ENCODE measurements around the gene LRRN3.
A peak's percentile ranks its signal among the peaks of the same experiment; 100 is the strongest.

The LRRN3 gene

DNA sequence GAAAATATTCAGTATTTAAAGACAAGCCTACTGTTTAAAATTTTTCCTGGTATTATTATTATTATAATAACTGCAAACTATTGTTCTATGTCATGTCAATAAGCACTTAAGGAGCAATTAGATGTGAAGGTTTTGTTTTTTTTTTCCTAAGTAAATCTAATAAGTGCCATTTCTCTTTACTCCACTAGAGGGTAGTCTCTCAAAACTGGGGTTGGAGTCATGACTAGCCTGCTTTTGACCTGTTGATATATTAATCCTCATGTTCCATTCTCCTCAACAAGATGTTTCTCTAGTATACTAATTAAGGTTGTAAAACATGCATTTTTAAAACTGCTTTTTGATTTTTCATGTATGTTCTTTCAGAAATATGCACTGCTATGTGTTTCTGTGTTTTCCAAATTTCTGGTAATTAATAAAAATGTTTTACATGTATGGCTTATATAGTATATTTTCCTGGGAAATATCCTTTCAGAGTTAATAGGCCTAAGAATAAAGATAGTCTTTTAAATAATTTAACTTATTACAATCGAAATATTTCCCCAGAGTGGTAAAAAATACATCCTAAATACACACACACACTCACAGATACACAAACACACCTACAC, 1.0 kb upstream of the LRRN3 start:
- TF ChIP-seq, protein P1, sequence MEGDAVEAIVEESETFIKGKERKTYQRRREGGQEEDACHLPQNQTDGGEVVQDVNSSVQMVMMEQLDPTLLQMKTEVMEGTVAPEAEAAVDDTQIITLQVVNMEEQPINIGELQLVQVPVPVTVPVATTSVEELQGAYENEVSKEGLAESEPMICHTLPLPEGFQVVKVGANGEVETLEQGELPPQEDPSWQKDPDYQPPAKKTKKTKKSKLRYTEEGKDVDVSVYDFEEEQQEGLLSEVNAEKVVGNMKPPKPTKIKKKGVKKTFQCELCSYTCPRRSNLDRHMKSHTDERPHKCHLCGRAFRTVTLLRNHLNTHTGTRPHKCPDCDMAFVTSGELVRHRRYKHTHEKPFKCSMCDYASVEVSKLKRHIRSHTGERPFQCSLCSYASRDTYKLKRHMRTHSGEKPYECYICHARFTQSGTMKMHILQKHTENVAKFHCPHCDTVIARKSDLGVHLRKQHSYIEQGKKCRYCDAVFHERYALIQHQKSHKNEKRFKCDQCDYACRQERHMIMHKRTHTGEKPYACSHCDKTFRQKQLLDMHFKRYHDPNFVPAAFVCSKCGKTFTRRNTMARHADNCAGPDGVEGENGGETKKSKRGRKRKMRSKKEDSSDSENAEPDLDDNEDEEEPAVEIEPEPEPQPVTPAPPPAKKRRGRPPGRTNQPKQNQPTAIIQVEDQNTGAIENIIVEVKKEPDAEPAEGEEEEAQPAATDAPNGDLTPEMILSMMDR (IDR thresholded peaks at IDR 0.05) = peak; percentile 71

DNA sequence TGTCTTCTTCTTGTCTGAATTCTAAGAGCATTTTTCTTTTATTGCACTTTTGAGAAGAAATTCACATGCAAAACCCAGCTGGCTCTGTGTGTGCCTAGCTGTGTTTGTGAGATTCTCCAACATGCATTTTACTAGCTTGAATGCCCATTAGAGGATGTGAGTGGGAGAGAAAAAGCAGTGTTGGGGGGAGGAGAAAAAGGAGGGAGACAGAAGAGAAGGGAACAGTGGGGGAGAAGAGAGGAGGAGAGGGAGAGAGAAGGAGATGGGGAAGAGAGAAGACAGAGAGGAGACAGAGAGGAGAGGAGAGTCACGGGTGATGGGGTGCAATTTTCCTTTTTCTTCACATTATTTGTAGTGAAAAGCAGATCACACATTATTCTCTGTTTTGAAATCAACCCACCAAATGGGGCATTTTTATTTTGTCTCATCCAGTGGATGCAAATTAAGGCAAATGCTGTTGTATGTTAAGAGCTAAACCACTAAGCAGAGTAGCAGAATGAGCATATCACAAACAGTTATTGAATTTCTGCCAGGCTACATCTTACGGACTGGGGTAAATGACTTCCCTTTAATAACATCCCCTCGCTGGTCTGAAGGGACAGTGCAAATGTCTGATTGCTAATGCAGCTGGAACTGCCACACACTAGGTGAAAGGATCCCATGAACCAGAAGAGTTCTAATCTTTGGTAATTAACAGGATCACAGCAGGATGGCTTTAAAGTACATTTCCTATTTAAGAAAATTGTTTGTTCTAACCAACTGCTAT, 849 bp downstream of the LRRN3 start:
- TF ChIP-seq, protein P1 (IDR thresholded peaks at IDR 0.05) = no peak

DNA sequence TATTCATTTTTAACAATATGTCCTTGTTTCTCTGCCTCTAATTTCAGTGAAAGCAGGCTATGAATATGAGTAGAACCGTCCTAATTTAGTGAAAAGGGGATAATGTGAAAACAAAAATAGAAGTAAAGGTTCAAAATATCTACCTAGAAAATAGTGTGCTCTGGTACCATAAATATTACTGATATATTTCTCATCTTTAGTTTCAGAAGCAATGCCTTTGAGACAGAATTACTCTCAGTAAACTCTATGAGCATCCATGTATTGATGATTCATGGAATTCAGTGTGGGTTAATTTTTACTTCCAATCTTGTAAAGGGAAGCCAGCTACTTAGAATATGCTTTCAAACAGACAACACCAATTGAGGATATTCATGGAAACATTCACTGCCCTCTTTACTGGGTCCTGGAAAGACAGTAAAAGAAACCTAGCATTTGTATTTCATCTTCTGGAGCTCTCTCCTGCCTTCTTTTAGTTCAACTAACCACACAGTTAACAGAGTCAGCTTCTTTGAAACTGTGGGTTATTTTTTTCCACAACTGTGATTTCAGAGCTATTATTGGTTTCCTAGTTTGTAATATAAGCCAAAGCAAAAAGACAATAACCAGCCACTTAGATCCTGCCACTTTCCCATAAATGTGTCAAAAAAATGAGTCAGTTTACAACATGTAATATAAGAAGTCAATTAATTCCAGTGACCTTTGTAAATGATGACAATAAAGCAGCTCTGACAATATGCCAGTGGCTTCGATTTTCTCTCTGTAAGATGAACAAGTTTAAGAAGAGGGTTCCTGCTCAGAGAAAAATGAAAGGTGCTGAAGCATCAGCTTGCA, 1.7 kb downstream of the LRRN3 start:
- TF ChIP-seq, protein P1 (IDR thresholded peaks at IDR 0.05) = no peak

DNA sequence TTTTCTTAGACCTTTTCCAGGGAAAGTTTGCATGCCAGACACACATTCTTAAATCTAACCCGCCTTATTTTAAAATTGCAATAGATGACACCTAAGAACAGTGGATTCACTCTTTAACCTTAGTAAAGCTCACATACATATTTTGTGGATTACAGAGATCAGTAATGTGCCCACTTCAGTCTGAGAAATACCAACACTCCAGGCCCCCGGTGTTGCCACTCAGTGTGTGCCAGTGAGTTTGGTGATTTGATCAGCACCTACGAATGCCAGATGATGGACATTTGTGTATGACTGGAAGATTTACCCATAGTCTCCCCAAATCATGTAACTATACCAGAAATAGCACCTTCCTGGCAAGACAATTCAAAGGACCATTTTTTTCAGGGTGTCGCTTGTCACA, 2.6 kb downstream of the LRRN3 start:
- TF ChIP-seq, protein P1 (IDR thresholded peaks at IDR 0.05) = no peak

DNA sequence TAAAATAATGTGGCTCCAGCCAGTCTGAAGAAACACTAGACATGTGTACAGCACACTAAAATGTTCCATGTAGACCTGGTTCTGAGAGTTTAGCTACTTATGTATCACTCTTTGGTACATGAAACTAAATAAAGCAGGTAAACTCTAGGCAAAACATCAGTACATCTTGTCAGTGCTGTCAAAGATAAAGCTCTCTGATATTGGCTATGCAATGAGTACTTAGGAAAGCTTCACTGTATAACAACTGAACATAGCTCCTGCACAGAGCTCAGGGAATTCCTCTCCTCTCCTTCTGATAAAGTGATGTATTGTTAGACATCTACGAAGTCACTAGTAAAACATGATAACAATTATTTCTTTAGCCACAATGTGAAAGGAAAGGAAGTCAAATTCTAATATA, 3.5 kb downstream of the LRRN3 start:
- TF ChIP-seq, protein P1 (IDR thresholded peaks at IDR 0.05) = no peak

DNA sequence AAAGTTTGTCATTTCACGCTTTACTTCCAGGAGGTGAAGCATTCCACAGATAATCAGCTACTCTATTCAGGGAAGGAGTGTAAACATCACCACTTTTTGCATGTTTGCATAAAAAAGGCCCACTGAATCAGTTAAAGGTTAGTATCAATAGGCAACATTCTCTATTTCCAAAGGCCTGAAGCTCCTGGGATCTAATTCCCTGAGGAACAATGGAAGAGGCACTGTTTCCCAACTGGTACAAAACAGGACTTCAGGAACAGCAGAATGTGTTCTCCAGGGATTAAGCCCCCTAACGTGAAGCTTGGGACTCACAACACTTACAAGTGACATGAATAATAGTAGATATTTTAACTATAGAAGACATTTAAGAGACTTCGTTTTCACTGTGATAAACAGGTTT, 6.1 kb downstream of the LRRN3 start:
- TF ChIP-seq, protein P1 (IDR thresholded peaks at IDR 0.05) = no peak

DNA sequence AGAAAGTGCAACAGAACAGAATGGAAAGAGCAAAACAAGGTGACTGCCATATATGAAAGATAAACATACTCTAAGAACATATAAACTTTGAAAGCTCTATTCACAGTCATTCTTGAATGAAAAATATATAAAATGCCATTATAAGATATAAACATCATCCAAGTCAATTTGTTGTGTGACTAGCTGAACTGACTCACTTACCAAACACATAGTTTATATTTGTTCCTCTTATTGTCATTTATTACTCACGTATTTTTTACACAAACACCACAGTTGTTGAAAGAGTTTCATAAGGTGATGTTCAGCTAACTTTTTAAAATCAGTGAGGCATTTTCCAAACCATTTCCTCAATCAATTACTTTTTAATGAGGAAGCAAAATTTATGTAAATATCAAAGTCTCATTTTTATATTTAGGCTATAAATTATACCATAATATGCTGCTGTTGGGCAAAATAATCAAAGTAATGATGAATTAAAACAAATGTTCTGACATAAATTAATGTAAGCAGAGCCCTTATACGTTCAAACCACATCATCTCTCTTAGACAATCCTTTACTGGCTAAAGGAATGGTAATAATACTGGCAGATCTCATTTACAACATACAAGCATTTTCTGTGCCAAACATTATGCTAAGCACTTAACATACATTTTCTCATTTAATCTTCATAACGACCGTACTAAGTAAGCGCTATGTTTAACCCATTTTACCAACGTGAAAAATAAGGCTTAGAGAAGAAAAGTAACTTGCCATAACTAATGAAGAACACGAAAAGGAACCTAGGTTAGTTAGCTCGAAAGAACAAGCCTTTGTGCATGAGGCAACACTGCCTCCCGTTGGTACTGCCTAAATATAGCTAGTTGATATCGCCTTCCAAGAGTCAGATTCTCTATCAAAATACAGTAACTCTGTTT, 7.3 kb downstream of the LRRN3 start:
- TF ChIP-seq, protein P1 (IDR thresholded peaks at IDR 0.05) = peak; percentile 84
